Thoracic aorta (tissue), 2 donors: ENCODE results near the gene SCGB3A2. TPM values are rescaled to one million over a fixed set of nuclear protein-coding genes. Genes with fewer than 3 reads are reported as not detected.

Source experiments
- ATAC-seq: fragments of 150-250 bp; one replicate; pipeline ENCODE4 v1.8.0; 2017; ENCODE audit warnings: low read depth; ENCODE audit not compliant: insufficient number of reproducible peaks, low FRiP score
- DNase-seq: peaks from one replicate; pipeline ENCODE4 v3.0.0-alpha.2; 2020; ENCODE audit warnings: low spot score
- H3K27ac ChIP-seq, 2 donors: fragments of 200-600 bp; sonication (generic); 1 replicate in 1 of 2; 2 replicates in 1 of 2; pipeline ENCODE4 v1.5.1; 2016; ENCODE audit warnings: mild to moderate bottlenecking in 2 of 2, moderate library complexity in 2 of 2
- H3K27me3 ChIP-seq: fragments of 200-600 bp; sonication (generic); replicated peaks from 2 replicates; pipeline ENCODE4 v1.6.0; 2016; ENCODE audit warnings: mild to moderate bottlenecking; ENCODE audit not compliant: insufficient read depth
- H3K36me3 ChIP-seq: fragments of 200-600 bp; sonication (generic); one replicate; pipeline ENCODE4 v1.5.1; 2016
- H3K4me1 ChIP-seq, 2 donors: fragments of 200-600 bp; sonication (generic); 1 replicate in 1 of 2; 2 replicates in 1 of 2; pipeline versions ENCODE4 v1.5.1 to v1.6.0; 2016; ENCODE audit warnings: low read depth in 2 of 2, mild to moderate bottlenecking in 1 of 2; ENCODE audit not compliant: control insufficient read depth in 1 of 2
- H3K4me3 ChIP-seq: fragments of 200-600 bp; sonication (generic); 2 replicates; pipeline ENCODE4 v1.5.1; 2016; ENCODE audit warnings: mild to moderate bottlenecking
- H3K9me3 ChIP-seq: fragments of 200-600 bp; sonication (generic); 2 replicates; pipeline ENCODE4 v1.5.1; 2016
- CTCF ChIP-seq: fragments of 200-600 bp; sonication (generic); IDR thresholded peaks from one replicate; pipeline ENCODE4 v1.5.1; 2019; ENCODE audit warnings: antibody characterized with exemption
- total RNA-seq, 2 donors: library from RNA; depleted of rRNA; stranded (reverse); fragments of >200 nt; gene quantifications; one replicate each; pipeline versions ENCODE4 v1.1.0 to v1.2.3, GENCODE V29; 2016

SCGB3A2 gene
- total RNA-seq, 2 donors from 2014 or later, result not detected

- H3K9me3 ChIP-seq, result no peaks in the 10 kb centered on the region
- DNase-seq (no peak), ATAC-seq (no peak)
- peaks cover 0 to 5% of the 10 kb centered on the region in 2 donors for H3K4me1 ChIP-seq
- no peak for TF ChIP-seq CTCF
- no peaks in the 10 kb centered on the region for H3K27me3 ChIP-seq
- no peaks in the 10 kb centered on the region for H3K36me3 ChIP-seq
- no peak overlapping the region for H3K4me3 ChIP-seq
- no peak overlapping the region for H3K27ac ChIP-seq
Measured at GRCh38 chr5:147855774-147856069, 22.8 kb upstream of the SCGB3A2 start.

DNA sequence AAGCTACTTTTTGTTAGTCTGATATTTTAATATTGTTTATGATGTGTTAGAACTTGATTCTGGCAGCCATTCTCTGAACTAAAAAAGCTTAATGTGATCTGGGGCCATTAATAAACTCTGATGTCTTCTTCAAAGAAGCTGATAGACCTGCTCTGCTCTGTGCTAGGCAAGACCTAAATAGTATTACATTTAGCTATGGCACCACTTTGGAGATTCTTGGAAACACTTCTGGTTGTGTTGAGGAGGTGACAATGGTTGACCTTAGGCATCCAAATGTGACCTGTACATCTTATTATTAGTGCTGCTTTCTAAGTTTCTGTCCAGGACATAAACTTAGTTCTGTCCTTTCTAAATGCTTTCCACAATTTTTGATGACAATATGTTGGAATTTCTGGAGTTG, 21.7 kb upstream of the SCGB3A2 start:
- H3K4me3 ChIP-seq, result no peak overlapping the region
- no peak for TF ChIP-seq CTCF
- H3K9me3 ChIP-seq, result no peaks in the 10 kb centered on the region
- no peak for DNase-seq
- no peak for ATAC-seq
- H3K27me3 ChIP-seq, result no peaks in the 10 kb centered on the region
- H3K36me3 ChIP-seq, result no peaks in the 10 kb centered on the region
- H3K4me1 ChIP-seq, result peaks cover 0 to 5% of the 10 kb centered on the region in 2 donors
- no peak overlapping the region for H3K27ac ChIP-seq

- TF ChIP-seq CTCF, result peak; percentile 80
- H3K4me3 ChIP-seq, result no peak overlapping the region
- H3K36me3 ChIP-seq, result no peaks in the 10 kb centered on the region
- DNase-seq (peak; percentile 28), ATAC-seq (peak; percentile 65)
- no peaks in the 10 kb centered on the region for H3K27me3 ChIP-seq
- no peaks in the 10 kb centered on the region for H3K9me3 ChIP-seq
- H3K4me1 ChIP-seq, result peaks cover 0 to 5% of the 10 kb centered on the region in 2 donors
- no peak overlapping the region for H3K27ac ChIP-seq
Measured at GRCh38 chr5:147857302-147858129, 21.0 kb upstream of the SCGB3A2 start.

DNA sequence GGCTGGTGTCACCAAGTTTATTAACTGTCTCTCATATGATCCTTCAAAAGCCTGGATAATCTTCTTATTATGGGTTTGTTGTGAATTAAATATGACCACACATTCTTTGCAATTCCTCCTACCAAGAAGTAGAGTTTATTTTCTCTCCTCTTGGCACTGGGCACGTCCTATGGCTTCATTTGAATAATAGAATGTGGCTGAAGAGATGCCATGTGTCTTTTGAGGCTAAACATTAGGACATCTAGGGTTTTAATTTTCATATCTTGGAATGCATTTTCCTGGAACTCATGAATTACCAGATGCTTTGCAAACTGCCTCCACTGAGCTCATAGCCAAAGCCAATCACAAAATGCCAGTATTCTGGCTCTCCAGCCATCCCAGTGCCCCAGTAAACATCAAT, 19.9 kb upstream of the SCGB3A2 start:
- DNase-seq (no peak), ATAC-seq (no peak)
- H3K4me1 ChIP-seq, result peaks cover 0 to 5% of the 10 kb centered on the region in 2 donors
- H3K27me3 ChIP-seq, result no peaks in the 10 kb centered on the region
- no peaks in the 10 kb centered on the region for H3K9me3 ChIP-seq
- no peak overlapping the region for H3K27ac ChIP-seq
- TF ChIP-seq CTCF, result no peak
- H3K36me3 ChIP-seq, result no peaks in the 10 kb centered on the region
- no peak overlapping the region for H3K4me3 ChIP-seq

DNA sequence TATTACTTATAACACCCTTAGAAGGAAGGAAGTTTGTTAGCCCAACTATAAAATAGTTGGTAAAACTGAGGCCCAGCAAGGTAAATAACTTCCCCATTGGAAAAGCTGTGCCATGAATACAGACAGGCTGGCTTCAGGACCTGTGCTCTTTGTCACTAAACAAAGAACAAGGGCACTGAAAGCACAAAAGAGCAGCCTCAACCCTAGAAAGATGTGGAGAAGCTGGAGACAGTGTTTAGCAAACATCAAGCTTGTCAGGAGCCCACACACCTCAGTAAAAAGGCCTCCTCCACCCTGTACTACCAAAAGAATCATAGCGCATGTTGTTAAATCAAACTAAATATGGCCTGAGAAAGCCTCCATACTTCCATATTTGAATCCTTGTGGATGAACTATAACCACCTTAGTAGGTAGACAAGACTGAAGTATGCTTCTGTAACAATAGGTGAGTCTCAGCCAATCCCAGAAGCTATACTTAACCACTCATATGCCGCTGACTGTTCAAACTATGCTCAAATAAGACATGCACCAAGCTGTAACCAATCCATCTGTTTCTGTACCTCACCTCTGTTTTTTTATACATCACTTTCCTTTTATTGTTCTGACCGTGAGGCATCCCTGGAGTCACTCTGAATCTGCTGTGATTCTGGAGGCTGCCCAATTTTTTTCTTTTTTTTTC, 18.4 kb upstream of the SCGB3A2 start:
- no peak overlapping the region for H3K27ac ChIP-seq
- H3K4me3 ChIP-seq, result no peak overlapping the region
- DNase-seq (no peak), ATAC-seq (no peak)
- H3K27me3 ChIP-seq, result no peaks in the 10 kb centered on the region
- H3K4me1 ChIP-seq, result peaks cover 0 to 5% of the 10 kb centered on the region in 2 donors
- TF ChIP-seq CTCF, result no peak
- no peaks in the 10 kb centered on the region for H3K9me3 ChIP-seq
- H3K36me3 ChIP-seq, result no peaks in the 10 kb centered on the region
